NCI-H2196 treated with DMSO at 0.1 percent for 48 hours (cell line): Measurements from ENCODE around the gene DSCAM.
"Not testable (repeated sequence)": the region's sequence is repeated elsewhere in the genome, so short reads cannot be mapped to it uniquely, and the experiment has no call there.

Source experiments
- DNase-seq: peaks from one replicate; lab custom pipeline; 2025; ENCODE audit not compliant: unreplicated experiment; lab: John Stamatoyannopoulos, UW

The DSCAM gene

DNA sequence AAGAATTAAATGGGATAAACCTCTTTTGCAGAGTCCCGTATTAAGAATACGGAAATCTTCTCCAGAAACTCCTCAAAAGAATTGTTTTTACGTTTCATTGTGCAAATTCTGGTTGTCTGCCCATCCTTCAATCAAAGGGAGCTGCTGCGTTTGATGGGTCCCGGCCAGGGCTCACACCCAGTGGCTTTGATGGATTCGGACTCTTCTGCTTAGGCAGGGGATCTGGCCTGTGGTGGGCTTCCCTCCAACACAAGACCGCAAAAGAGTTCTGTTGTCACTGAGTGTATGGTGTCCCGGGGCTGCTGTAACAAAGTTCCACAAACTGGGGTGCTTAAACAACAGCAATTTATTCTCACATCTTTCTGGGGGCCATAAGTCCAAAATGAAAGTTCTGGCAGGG, 577.7 kb downstream of the DSCAM start:
- no peak for DNase-seq

DNA sequence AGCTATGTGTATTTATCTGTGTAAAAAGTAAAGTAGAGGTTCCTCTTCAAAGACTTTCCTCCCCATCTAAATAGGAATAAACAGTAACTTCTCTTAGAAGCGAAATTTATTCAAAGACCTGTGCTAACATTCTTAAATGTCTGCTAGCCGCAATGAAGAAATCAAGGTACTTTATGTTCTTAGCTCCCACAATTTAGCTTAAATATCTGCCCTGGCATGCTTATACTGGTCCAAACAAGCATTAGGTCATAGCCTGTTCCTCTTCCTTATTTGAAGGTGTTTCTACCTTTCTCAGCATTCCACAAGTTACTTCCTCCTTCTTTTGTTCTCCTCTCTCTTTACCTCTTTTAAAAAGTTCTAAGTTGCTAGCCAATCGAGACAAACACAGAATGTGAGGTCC, 588.5 kb downstream of the DSCAM start:
- not testable (repeated sequence) for DNase-seq

DNA sequence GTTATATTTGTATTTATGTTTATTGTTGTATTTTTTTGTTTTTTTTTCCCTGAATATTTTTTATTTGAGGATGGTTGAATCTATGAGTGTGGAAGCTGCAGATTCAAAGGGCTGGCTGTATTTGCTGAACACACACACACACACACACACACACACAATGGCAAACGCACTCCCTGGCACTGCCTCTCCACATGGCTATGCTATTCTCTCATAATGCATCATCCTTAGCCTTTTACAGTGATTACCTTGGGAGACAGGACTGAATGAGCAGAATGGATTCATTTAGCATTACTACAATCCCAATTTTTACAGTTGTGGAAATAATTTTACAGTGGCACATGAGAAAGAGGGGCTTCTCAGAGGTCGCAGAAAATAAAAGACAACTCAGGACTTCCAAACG, 589.6 kb downstream of the DSCAM start:
- DNase-seq = no peak

- DNase-seq = no peak
Observed at GRCh38 chr21:40255518-40256444, 591.2 kb downstream of the DSCAM start.

DNA sequence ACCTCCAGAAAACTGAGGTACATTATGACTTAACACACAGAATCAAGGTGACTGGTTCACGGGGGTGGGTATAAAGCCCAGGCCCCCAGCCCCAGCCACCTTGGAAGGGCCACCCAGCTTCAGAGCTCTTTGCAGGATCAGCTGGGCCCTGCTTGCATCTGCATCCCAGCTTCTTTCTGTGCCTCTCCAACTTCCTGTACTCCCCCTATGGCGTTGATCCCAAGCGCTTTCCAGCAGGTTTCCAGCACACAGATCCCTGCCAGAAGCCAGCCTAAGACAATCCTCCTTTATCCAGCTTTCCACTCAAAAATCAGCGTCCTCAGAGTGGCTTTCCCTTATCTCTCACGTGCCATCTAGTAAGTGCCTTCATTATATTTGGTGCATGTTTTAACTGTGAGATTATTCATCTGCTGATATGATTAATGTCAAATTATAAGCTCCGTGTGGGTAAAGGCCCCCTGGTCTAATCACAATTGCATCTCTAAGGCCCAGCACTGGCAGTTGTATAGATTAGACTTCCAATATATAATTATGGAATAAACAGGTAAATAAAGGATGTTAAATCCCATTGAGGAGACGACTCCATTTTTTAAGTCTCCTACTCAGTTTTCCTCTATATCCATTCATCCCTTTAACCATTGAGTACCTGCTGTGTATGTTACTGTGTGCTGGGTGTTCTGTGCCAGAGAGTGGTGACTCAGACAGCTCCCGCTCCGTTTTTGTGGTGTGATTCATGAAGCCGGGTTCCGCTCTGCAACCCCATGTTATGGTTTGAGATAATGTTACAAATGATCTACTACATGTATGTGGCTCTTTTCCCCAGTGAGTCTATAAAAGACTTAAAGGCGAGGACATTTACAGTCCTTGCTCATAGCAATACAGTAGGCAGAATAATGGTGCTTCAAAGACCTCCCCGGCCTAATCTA, 592.2 kb downstream of the DSCAM start:
- DNase-seq = no peak

DNA sequence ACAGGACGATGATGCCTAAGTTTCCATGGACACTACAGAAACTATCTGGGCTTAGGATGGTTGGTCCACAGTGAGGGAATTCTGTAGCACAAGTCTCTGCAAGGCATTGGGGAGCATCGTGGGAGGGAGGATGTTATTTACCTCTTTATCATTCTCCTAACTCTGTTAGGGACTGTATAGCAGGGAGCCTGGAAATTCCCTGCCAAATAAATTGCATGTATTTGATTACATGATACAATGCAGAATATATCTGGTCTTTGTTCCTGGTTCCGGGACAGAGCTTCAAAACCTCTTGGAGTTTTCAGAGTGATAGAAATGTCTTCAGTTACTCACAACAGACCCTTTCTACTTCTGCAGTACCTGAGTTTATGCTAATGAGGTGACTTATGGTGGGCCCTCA, 593.8 kb downstream of the DSCAM start:
- DNase-seq = no peak

DNA sequence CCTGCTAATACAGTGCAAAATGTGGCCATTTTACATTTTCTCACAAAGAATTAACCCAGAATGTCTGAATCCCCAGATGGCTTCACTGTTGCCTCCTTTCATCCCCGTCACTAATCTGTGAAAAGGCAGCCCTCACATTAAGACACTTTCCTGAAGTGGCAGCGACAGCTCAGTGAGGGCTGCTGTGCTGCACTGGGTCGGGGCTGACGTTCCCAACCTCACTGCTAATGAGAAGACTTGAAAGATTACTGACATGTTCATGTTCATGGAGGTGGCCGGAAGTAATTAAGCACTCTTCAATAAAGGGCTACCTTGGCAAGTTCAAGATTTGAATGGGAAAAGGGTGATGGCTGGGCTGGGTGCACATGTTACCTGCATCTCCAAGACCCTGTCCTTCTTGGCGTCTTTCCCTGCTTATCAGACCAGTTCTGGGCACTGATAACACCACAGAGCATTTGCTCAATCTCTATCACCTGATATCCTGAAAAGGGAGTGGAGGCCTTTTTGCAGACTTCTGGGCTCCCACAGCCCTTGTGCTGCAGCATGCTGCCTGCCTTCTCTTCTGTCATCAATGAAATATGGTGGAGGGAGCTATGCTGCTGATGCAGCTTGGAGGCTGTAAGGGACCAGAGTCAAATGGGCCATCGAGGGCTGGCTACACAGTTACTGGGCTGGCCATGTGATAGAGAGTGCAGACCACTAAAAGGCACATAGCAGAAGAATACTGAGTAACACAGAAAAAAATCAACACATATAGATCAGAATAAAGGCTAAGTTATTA, 596.3 kb downstream of the DSCAM start:
- DNase-seq = no peak

- no peak for DNase-seq
Observed at GRCh38 chr21:40244981-40245380, 602.0 kb downstream of the DSCAM start.

DNA sequence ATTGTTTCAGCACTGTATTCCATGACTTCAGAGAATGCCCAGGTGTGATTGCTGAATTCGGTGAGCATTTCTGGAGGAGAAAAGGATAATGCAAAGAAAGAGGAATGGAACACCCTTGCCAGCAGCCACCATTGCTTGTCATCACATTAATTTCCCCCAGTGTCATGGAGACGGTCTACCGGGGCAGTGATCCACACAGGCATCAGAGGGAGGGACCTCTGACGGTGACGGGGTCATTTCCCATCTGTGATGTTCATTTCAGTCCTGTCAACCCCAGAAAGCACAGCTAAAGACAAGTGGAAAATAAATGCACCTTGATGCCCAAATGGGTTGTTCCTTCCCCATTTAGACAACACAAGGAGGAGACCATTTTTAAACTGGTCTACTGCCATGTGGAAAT, 603.3 kb downstream of the DSCAM start:
- DNase-seq = no peak

DNA sequence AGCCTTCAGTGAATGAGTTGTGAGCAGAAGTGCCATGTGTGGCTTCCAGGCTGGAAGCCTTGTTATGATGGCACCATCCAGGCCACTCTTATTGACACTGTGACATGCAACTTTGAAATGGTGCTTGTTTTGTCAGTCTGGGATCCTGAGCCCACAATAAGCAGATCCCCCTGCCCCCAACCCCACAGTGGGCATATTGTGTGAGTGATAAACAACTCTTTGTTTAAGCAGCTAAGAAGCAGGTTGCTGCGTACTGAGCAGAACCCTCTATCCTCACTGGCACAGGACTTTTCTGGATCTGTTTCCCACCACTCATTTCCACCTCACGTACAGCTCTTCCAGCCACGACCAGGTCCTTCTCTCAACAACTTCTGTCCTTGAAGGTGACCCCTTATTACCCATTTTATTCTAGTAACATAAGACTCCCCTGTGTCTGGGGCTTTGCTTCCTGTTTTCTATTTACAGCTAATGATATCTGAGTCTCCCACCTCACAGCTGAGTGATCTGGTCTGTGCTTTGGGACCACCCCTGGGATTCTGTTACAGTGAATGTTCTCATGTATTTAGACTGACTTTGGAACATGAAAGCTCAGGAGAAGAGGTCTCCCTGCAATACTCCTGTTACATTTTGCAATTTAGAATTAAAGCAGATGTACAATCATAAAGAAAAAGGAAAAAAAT, 604.2 kb downstream of the DSCAM start:
- DNase-seq = no peak

- no peak for DNase-seq
Observed at GRCh38 chr21:40235528-40235927, 611.4 kb downstream of the DSCAM start.

- no peak for DNase-seq
Observed at GRCh38 chr21:40231979-40232378, 615.0 kb downstream of the DSCAM start.

DNA sequence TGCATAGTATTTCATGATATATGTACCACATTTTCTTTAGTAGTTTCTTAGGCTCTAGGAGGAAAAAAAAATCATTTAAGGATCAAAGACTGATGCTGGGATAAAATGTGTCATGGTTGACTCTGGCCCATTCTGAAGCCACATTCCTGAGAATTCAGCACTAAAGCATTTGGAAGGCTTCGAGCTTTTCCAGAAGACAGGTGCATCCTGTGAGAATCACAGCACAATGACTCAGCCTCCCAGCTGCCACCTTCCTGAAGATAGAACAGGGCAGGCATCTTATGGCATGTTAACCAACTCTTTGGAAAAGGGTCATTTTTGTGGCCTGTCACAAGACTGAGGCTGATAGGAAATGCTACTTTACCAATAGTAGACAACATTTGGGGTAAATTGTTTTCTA, 619.9 kb downstream of the DSCAM start:
- DNase-seq = no peak

- DNase-seq = peak; percentile 14
Observed at GRCh38 chr21:40215941-40216340, 631.0 kb downstream of the DSCAM start.

DNA sequence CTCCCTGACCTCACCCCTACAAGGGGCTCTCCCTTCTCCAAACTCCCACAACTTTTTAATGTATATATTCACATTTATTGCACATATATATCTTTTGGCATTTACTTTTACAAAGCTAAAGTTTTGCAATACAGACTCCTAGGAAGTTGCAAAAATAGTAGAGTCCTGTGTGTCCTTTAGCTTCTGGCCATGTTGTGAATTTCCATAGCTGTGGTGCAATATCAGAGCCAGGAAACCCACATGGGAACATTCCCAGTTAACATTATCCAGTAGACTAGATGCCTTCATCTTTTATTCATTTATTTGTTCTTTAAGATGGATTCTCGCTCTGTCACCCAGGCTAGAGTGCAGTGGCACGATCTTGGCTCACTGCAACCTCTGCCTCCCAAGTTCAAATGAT, 636.7 kb downstream of the DSCAM start:
- DNase-seq = no peak

DNA sequence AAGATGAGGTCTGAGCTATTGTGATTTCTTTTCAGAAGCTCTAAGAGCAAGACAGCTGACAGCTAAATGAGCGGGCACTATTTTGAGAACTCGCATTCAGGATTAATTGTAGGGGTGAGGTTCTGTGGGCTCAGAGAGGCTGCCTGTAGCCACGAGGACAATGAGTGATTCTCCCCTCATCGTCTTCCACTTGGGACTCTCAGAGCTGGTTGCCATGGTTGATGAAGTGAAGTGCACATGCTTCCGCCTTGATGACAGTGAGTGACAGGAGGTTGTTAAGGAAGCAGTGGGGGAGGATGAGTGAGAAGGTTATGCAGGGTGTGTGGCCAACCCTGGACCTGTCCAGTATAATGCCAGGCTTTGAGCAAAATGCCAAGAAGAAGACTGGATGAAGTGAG, 638.0 kb downstream of the DSCAM start:
- no peak for DNase-seq

DNA sequence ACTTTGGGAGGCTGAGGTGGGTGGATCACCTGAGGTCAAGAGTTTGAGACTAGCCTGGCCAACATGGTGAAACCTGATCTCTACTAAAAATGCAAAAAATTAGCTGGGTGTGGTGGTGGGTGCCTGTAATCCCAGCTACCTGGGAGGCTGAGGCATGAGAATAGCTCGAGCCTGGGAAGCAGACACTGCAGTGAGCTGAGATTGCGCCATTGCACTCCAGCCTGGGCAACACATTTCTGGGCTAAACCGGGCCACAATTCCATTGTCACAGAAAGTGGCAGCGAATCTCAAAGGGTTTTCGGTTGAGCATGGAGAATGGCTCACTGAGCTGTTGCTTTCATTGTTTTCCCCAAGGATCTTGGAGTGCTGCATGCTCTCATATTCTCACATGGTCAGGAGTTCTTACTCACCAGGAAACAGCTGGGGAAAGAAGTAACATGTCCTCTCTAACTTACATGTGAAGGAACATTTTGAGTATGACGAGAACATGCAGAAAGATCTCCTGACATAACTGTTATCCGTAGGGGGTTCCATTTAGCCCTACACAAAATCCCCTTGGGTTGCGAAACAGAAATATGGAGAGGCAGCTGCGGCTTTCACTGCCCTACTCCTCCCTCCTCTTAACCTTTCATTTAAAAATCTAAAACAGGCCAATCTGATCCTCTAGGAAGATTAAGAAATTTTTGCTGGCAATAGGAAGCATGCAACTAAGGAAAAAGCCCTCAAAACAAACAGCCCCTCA, 638.6 kb downstream of the DSCAM start:
- no peak for DNase-seq

GRCh38 chr21:40200946-40201345, 646.0 kb downstream of the DSCAM start:
- DNase-seq = no peak

DNA sequence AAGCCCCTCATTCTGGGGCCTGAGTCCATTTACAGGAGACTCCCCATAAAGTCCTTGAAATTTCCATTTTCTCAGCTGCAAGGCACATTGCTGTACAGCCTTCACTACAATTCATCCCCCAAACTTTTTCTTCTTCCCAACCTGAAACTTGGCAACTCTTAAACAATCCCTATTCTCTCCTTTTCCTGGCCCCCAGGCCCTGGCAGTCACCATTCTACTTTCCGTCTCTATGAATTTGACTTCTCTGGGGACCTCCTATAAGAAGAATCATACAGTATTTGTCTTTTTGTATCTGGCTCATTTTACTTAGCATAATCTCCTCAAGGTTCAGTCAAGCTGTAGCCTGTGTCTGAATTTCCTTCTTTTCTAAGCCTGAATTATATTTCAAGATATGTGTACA, 646.8 kb downstream of the DSCAM start:
- no peak for DNase-seq
